A549 (cell line): Measurements from ENCODE around the gene SENP5. TPM values are rescaled to one million over a fixed set of nuclear protein-coding genes. Genes with fewer than 3 reads are reported as not detected.

ENCODE experiments used
- ATAC-seq, 2 experiments: fragments of 200-7000 bp in 1 of 2; fragments of >200 bp in 1 of 2; cut with Nextera tagmentation in 1 of 2; cut with Tn5 transposase in 1 of 2; 3 replicates each; pipeline versions ENCODE4 v1.8.0 to v1.9.1; 2018 to 2020; ENCODE audit warnings: mild to moderate bottlenecking in 1 of 2, moderate library complexity in 1 of 2
- CTCF ChIA-PET: fragments of 300-600 bp; sonication (Branson Sonifier 250); formaldehyde crosslinking; extraction: SDS; loops from one replicate; lab custom pipeline; 2021; ENCODE audit warnings: antibody characterized with exemption, inconsistent platforms; lab: Yijun Ruan, JAX
- POLR2A ChIA-PET: fragments of 350-600 bp; formaldehyde crosslinking; extraction: SDS; loops from one replicate; lab custom pipeline; 2021; ENCODE audit warnings: antibody characterized with exemption, inconsistent platforms; lab: Yijun Ruan, JAX
- DNase-seq, 2 experiments: peaks; one replicate each; pipeline versions ENCODE4 v3.0.0 to v3.0.0-alpha.2; 2011 to 2016; ENCODE audit warnings: low read depth in 1 of 2, low spot score in 1 of 2
- FAIRE-seq: peaks from 2 replicates; lab custom pipeline; 2011; peaks lifted over from hg19 to GRCh38; lab: Jason Lieb, UNC
- H3K27ac ChIP-seq, 2 experiments: fragments of >200 bp; sonication (Bioruptor Twin); formaldehyde crosslinking; 3 replicates each; pipeline ENCODE4 v1.5.1; 2016 to 2017
- H3K4me1 ChIP-seq: fragments of >200 bp; sonication (Bioruptor Twin); formaldehyde crosslinking; 3 replicates; pipeline ENCODE4 v1.6.1; 2016
- H3K4me2 ChIP-seq: fragments of >200 bp; sonication (Bioruptor Twin); formaldehyde crosslinking; 3 replicates; pipeline ENCODE4 v1.6.1; 2016
- H3K4me3 ChIP-seq: fragments of >200 bp; sonication (Bioruptor Twin); formaldehyde crosslinking; 3 replicates; pipeline ENCODE4 v1.5.1; 2016
- H3K9me3 ChIP-seq: fragments of >200 bp; sonication (Bioruptor Twin); formaldehyde crosslinking; 3 replicates; pipeline ENCODE4 v1.6.1; 2016
- BHLHE40 ChIP-seq: IDR thresholded peaks from 2 replicates; pipeline ENCODE4 v1.6.1; 2012; ENCODE audit warnings: low read depth, low read length, inconsistent platforms
- CBX8 ChIP-seq: fragments of 200-600 bp; sonication (generic); IDR thresholded peaks from 2 replicates; pipeline ENCODE4 v1.6.1; 2016
- CEBPB ChIP-seq, 2 experiments: fragments of >200 bp in 1 of 2; sonication (Bioruptor Twin) in 1 of 2; formaldehyde crosslinking in 1 of 2; IDR thresholded peaks; 2 replicates each; pipeline ENCODE4 v1.6.1; 2012 to 2016
- CHD2 ChIP-seq: fragments of 150-350 bp; IDR thresholded peaks from 2 replicates; pipeline ENCODE4 v1.6.1; 2014; ENCODE audit warnings: low read length; ENCODE audit not compliant: partially characterized antibody
- FOSL2 ChIP-seq, 2 experiments: fragments of 450-650 bp in 1 of 2; fragments of >200 bp in 1 of 2; sonication (Bioruptor Twin) in 1 of 2; formaldehyde crosslinking; IDR thresholded peaks; 2 replicates each; pipeline versions ENCODE4 v1.5.0 to v1.6.1; 2016 to 2020; ENCODE audit warnings: mild to moderate bottlenecking in 1 of 2, moderate library complexity in 1 of 2
- FOXS1 ChIP-seq: fragments of 250-450 bp; sonication (Bioruptor Pico); IDR thresholded peaks from 2 replicates; pipeline ENCODE4 v1.5.0; 2020; ENCODE audit warnings: mild to moderate bottlenecking, moderate library complexity
- HMGXB4 ChIP-seq: fragments of 250-450 bp; sonication (Bioruptor Pico); IDR thresholded peaks from 2 replicates; pipeline ENCODE4 v1.5.0; 2021; ENCODE audit warnings: mild to moderate bottlenecking, moderate library complexity, borderline replicate concordance
- JUNB ChIP-seq: fragments of >200 bp; sonication (Bioruptor Twin); formaldehyde crosslinking; IDR thresholded peaks from 2 replicates; pipeline ENCODE4 v1.6.1; 2016
- KDM1A ChIP-seq: fragments of 200-600 bp; sonication (generic); IDR thresholded peaks from 2 replicates; pipeline ENCODE4 v1.6.1; 2016; ENCODE audit warnings: low read depth, mild to moderate bottlenecking
- MAFK ChIP-seq: fragments of 450-650 bp; IDR thresholded peaks from 2 replicates; pipeline ENCODE4 v1.6.1; 2014; ENCODE audit not compliant: partially characterized antibody
- NR3C1 ChIP-seq: fragments of >200 bp; sonication (Bioruptor Twin); formaldehyde crosslinking; IDR thresholded peaks from 3 replicates; pipeline ENCODE4 v1.6.1; 2017
- POLR2A ChIP-seq: IDR thresholded peaks from 2 replicates; pipeline ENCODE4 v1.6.1; 2012; ENCODE audit warnings: mild to moderate bottlenecking, low read length
- POLR2AphosphoS2 ChIP-seq: conservative IDR thresholded peaks from 2 replicates; pipeline ENCODE4 v1.6.1; 2012; ENCODE audit warnings: low read length, improper control_type of control experiment, inconsistent platforms
- RARB ChIP-seq: fragments of 250-450 bp; sonication (Bioruptor Pico); IDR thresholded peaks from 2 replicates; pipeline ENCODE4 v1.8.0; 2021; ENCODE audit warnings: mild to moderate bottlenecking, moderate library complexity
- RCOR1 ChIP-seq: fragments of 150-350 bp; IDR thresholded peaks from 2 replicates; pipeline ENCODE4 v1.6.1; 2014; ENCODE audit warnings: antibody characterized with exemption, low read length, low read depth
- REST ChIP-seq: fragments of 200-600 bp; sonication (generic); IDR thresholded peaks from 2 replicates; pipeline ENCODE4 v1.6.1; 2016; ENCODE audit warnings: antibody characterized with exemption, mild to moderate bottlenecking, moderate library complexity
- SMC3 ChIP-seq: fragments of >200 bp; sonication (Bioruptor Twin); formaldehyde crosslinking; IDR thresholded peaks from 3 replicates; pipeline ENCODE4 v1.6.1; 2018; ENCODE audit warnings: inconsistent platforms
- SREBF2 ChIP-seq: fragments of 450-650 bp; IDR thresholded peaks from 2 replicates; pipeline ENCODE4 v1.6.1; 2014; ENCODE audit warnings: mild to moderate bottlenecking, moderate library complexity
- WGBS: methylation state at CpG from one replicate; pipeline ENCODE4 v1.1.6; 2017; ENCODE audit errors: missing lambda C conversion rate; 5-methylcytosine and 5-hydroxymethylcytosine counted together
- polyA plus RNA-seq, 4 experiments: library from polyadenylated mRNA; depleted of rRNA in 3 of 4; stranded (reverse); fragments of >200 nt; fragmentation: RNase III in 1 of 4; extraction: RNeasy Plus Mini Kit Qiagen cat#74134 plus additional on column Dnase treatment in 1 of 4; gene quantifications; 2 replicates in 3 of 4; 3 replicates in 1 of 4; pipeline ENCODE4 v1.2.3, GENCODE V29; 2011 to 2017
- TF ChIP-seq, protein P1 (sequence below): fragments of >200 bp; sonication (Bioruptor Twin); formaldehyde crosslinking; IDR thresholded peaks from 3 replicates; pipeline ENCODE4 v1.6.1; 2016
- TF ChIP-seq, protein P2 (sequence below): fragments of 150-350 bp; IDR thresholded peaks from 2 replicates; pipeline ENCODE4 v1.6.1; 2014; ENCODE audit warnings: low read depth, mild to moderate bottlenecking, low read length

SENP5 gene
- polyA plus RNA-seq, 2 of the 4 experiments (the other 2 are of a cell fraction), result 6.8 to 12.9 TPM

- TF ChIP-seq, protein P1, sequence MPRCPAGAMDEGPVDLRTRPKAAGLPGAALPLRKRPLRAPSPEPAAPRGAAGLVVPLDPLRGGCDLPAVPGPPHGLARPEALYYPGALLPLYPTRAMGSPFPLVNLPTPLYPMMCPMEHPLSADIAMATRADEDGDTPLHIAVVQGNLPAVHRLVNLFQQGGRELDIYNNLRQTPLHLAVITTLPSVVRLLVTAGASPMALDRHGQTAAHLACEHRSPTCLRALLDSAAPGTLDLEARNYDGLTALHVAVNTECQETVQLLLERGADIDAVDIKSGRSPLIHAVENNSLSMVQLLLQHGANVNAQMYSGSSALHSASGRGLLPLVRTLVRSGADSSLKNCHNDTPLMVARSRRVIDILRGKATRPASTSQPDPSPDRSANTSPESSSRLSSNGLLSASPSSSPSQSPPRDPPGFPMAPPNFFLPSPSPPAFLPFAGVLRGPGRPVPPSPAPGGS, result no peak
- no peak for TF ChIP-seq SMC3
Measured at GRCh38 chr3:196971094-196971698, 103.5 kb downstream of the SENP5 start (continued).

DNA sequence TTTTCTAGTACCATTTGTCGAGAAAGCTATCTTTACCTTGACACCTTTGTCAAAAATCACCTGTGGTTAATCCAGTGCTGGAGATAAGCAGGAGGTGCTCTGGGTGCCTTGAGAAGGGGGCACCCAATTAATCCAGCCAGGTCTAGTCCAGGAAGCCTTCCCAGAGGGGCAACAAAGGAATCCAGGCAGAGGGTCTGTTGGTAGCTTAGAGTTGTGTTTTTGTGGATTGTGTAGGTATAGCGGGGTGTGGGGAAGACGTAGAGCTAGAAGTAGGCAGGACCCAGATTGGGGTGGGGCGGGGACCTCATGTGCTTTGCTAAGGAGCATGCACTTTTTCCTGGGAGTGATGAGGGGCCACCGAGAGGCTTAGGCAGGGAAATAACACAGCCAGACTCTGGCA, 106.9 kb downstream of the SENP5 start:
- no peak overlapping the region for H3K4me2 ChIP-seq
- POLR2A ChIA-PET, result no interaction called here
- 84% methylated on average over 5 of the region's 5 CpGs for WGBS

More for the DNA sequence above, 106.9 kb downstream of the SENP5 start:
- CTCF ChIA-PET, result no interaction called here
- no peak overlapping the region for H3K27ac ChIP-seq
- H3K4me1 ChIP-seq, result no peaks in the 10 kb centered on the region
- DNase-seq (no peak), ATAC-seq (no peak), FAIRE-seq (no peak)
- TF ChIP-seq CBX8, result no peak
- no peak for TF ChIP-seq POLR2A
- no peak for TF ChIP-seq FOXS1 (CRISPR knock-in tag)
- TF ChIP-seq MAFK, result no peak
- no peak for TF ChIP-seq BHLHE40
- no peak for TF ChIP-seq KDM1A
- no peak for TF ChIP-seq REST
- TF ChIP-seq NR3C1, result no peak
- no peak for TF ChIP-seq CHD2
- TF ChIP-seq HMGXB4 (CRISPR knock-in tag), result no peak
- no peak for TF ChIP-seq JUNB
- no peak for TF ChIP-seq CEBPB (IDR thresholded peaks at IDR 0.05)
- no peak for TF ChIP-seq POLR2AphosphoS2
- no peak for TF ChIP-seq FOSL2 (IDR thresholded peaks at IDR 0.05)
- TF ChIP-seq FOSL2 (CRISPR knock-in tag; IDR thresholded peaks at IDR 0.05), result no peak
- no peak for TF ChIP-seq RARB (CRISPR knock-in tag)
- no peak for TF ChIP-seq SREBF2
- TF ChIP-seq, protein P2, sequence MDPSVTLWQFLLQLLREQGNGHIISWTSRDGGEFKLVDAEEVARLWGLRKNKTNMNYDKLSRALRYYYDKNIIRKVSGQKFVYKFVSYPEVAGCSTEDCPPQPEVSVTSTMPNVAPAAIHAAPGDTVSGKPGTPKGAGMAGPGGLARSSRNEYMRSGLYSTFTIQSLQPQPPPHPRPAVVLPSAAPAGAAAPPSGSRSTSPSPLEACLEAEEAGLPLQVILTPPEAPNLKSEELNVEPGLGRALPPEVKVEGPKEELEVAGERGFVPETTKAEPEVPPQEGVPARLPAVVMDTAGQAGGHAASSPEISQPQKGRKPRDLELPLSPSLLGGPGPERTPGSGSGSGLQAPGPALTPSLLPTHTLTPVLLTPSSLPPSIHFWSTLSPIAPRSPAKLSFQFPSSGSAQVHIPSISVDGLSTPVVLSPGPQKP, result no peak
- TF ChIP-seq RCOR1, result no peak
- no peaks in the 10 kb centered on the region; the same call in 2 of the 3 replicates for H3K9me3 ChIP-seq
- H3K4me3 ChIP-seq, result no peak overlapping the region
